IMR-90 (cell line): Measurements from ENCODE around the gene BCAP31. TPM values are rescaled to one million over a fixed set of nuclear protein-coding genes. Genes with fewer than 3 reads are reported as not detected.

Experiments
- ATAC-seq: fragments of 200-7000 bp; cut with Tn5 transposase; 2 replicates; pipeline ENCODE4 v1.9.1; 2020; ENCODE audit warnings: low read depth, mild to moderate bottlenecking, moderate library complexity
- BruUV-seq: library from RNA; stranded (reverse); fragments of 400-500 nt; replicated peaks from 2 replicates; lab custom pipeline; 2021; lab: Mats Ljungman, UMichigan
- CTCF ChIA-PET: fragments of 300-600 bp; formaldehyde crosslinking; extraction: SDS; loops from one replicate; lab custom pipeline; 2021; ENCODE audit warnings: antibody characterized with exemption; lab: Yijun Ruan, JAX
- POLR2A ChIA-PET: fragments of 300-600 bp; sonication (Branson Sonifier 250); formaldehyde crosslinking; loops from one replicate; lab custom pipeline; 2022; ENCODE audit warnings: antibody characterized with exemption; ENCODE audit not compliant: unreplicated experiment; lab: Charles Lee
- DNase-seq: peaks from one replicate; pipeline ENCODE4 v3.0.0; 2013
- H2AFZ ChIP-seq: replicated peaks from 2 replicates; pipeline ENCODE3; 2013; ENCODE audit warnings: low read length, mild to moderate bottlenecking; ENCODE audit not compliant: poor library complexity
- H2AK5ac ChIP-seq: 2 replicates; pipeline ENCODE4 v1.6.1; 2013; ENCODE audit warnings: low read depth, low read length, inconsistent platforms
- H2AK9ac ChIP-seq: replicated peaks from 2 replicates; pipeline ENCODE3; 2013; ENCODE audit warnings: mild to moderate bottlenecking, low read depth, low read length, moderate library complexity; ENCODE audit not compliant: poor library complexity
- H2BK120ac ChIP-seq: 2 replicates; pipeline ENCODE4 v1.6.1; 2013; ENCODE audit warnings: low read depth, low read length, inconsistent platforms
- H2BK15ac ChIP-seq: 3 replicates; pipeline ENCODE4 v1.6.1; 2013; ENCODE audit warnings: low read depth, low read length, inconsistent platforms
- H2BK20ac ChIP-seq: 2 replicates; pipeline ENCODE4 v1.6.1; 2013; ENCODE audit warnings: low read depth, mild to moderate bottlenecking, inconsistent platforms, low read length, moderate library complexity
- H2BK5ac ChIP-seq: 2 replicates; pipeline ENCODE4 v1.6.1; 2013; ENCODE audit warnings: mild to moderate bottlenecking, low read depth, low read length, inconsistent platforms; ENCODE audit not compliant: poor library complexity, severe bottlenecking
- H3K14ac ChIP-seq: replicated peaks from 2 replicates; pipeline ENCODE4 v1.6.1; 2013; ENCODE audit warnings: low read depth, low read length, inconsistent platforms
- H3K18ac ChIP-seq: 2 replicates; pipeline ENCODE4 v1.6.1; 2013; ENCODE audit warnings: low read depth, low read length, control low read depth
- H3K23ac ChIP-seq: 2 replicates; pipeline ENCODE4 v1.6.1; 2013; ENCODE audit warnings: low read depth, low read length, inconsistent platforms
- H3K27ac ChIP-seq: 2 replicates; pipeline ENCODE4 v1.5.1; 2013; ENCODE audit warnings: mild to moderate bottlenecking, control low read depth, low read length; ENCODE audit not compliant: insufficient read depth
- H3K27me3 ChIP-seq: 2 replicates; pipeline ENCODE4 v1.6.1; 2013; ENCODE audit warnings: low read length; ENCODE audit not compliant: control insufficient read depth, insufficient read depth
- H3K36me3 ChIP-seq: 2 replicates; pipeline ENCODE4 v1.6.1; 2013; ENCODE audit warnings: low read length, mixed read lengths; ENCODE audit not compliant: control insufficient read depth, insufficient read depth
- H3K4ac ChIP-seq: 2 replicates; pipeline ENCODE4 v1.6.1; 2013; ENCODE audit warnings: low read depth, low read length, inconsistent platforms
- H3K4me1 ChIP-seq: 2 replicates; pipeline ENCODE4 v1.6.1; 2013; ENCODE audit warnings: low read length, mixed read lengths; ENCODE audit not compliant: control insufficient read depth, insufficient read depth
- H3K4me2 ChIP-seq: 2 replicates; pipeline ENCODE4 v1.6.1; 2013; ENCODE audit warnings: low read depth, mild to moderate bottlenecking, control low read depth, low read length, moderate library complexity
- H3K4me3 ChIP-seq: 2 replicates; pipeline ENCODE4 v1.5.1; 2013; ENCODE audit warnings: low read depth, mild to moderate bottlenecking, control low read depth, low read length, moderate library complexity; ENCODE audit not compliant: insufficient read depth
- H3K56ac ChIP-seq: 2 replicates; pipeline ENCODE4 v1.6.1; 2013; ENCODE audit warnings: low read length, inconsistent platforms; ENCODE audit not compliant: insufficient read depth; ENCODE audit errors: extremely low read depth
- H3K79me1 ChIP-seq, 2 experiments: 2 replicates each; pipeline ENCODE4 v1.6.1; 2013; ENCODE audit warnings: low read length in 2 of 2, inconsistent platforms in 1 of 2, low read depth in 1 of 2
- H3K9ac ChIP-seq: 2 replicates; pipeline ENCODE4 v1.6.1; 2013; ENCODE audit warnings: low read depth, low read length, control low read depth
- H3K9me1 ChIP-seq: 2 replicates; pipeline ENCODE4 v1.6.1; 2013; ENCODE audit warnings: low read length, inconsistent platforms; ENCODE audit not compliant: insufficient read depth
- H3K9me3 ChIP-seq: 2 replicates; pipeline ENCODE4 v1.6.1; 2013; ENCODE audit warnings: low read length; ENCODE audit not compliant: control insufficient read depth, insufficient read depth
- H4K20me1 ChIP-seq: 2 replicates; pipeline ENCODE4 v1.6.1; 2013; ENCODE audit warnings: low read length, inconsistent platforms; ENCODE audit not compliant: insufficient read depth
- H4K5ac ChIP-seq: 2 replicates; pipeline ENCODE4 v1.6.1; 2013; ENCODE audit warnings: mild to moderate bottlenecking, low read depth, low read length, control low read depth
- H4K8ac ChIP-seq, 2 experiments: 2 replicates each; pipeline ENCODE4 v1.6.1; 2013; ENCODE audit warnings: low read depth in 2 of 2, low read length in 2 of 2, control low read depth in 1 of 2, inconsistent platforms in 1 of 2
- H4K91ac ChIP-seq: 2 replicates; pipeline ENCODE4 v1.6.1; 2013; ENCODE audit warnings: low read depth, low read length, inconsistent platforms; ENCODE audit not compliant: insufficient read depth
- BHLHE40 ChIP-seq: fragments of 150-350 bp; IDR thresholded peaks from 2 replicates; pipeline ENCODE4 v1.6.1; 2016; ENCODE audit warnings: mild to moderate bottlenecking, low read depth, low read length
- CHD1 ChIP-seq: IDR thresholded peaks from 2 replicates; pipeline ENCODE4 v1.6.1; 2012; ENCODE audit warnings: low read depth, low read length, improper control_type of control experiment
- MAFK ChIP-seq: IDR thresholded peaks from 2 replicates; pipeline ENCODE4 v1.6.1; 2012; ENCODE audit warnings: low read depth, low read length, improper control_type of control experiment
- MAZ ChIP-seq: IDR thresholded peaks from 2 replicates; pipeline ENCODE4 v1.6.1; 2012; ENCODE audit warnings: low read depth, mild to moderate bottlenecking, low read length, improper control_type of control experiment, moderate library complexity, borderline replicate concordance
- NFE2L2 ChIP-seq: fragments of 150-350 bp; IDR thresholded peaks from 2 replicates; pipeline ENCODE4 v1.6.1; 2016; ENCODE audit warnings: low read depth, mild to moderate bottlenecking, low read length
- RAD21 ChIP-seq: IDR thresholded peaks from 2 replicates; pipeline ENCODE4 v1.6.1; 2012; ENCODE audit warnings: low read length, improper control_type of control experiment
- USF2 ChIP-seq: fragments of 150-350 bp; IDR thresholded peaks from 2 replicates; pipeline ENCODE4 v1.6.1; 2017; ENCODE audit warnings: mild to moderate bottlenecking, antibody characterized with exemption, low read length, low read depth
- WGBS, 2 experiments: methylation state at CpG; one replicate each; pipeline versions ENCODE4 v1.1.5 to v1.1.7; 2013; ENCODE audit warnings: missing lambda C conversion rate in 2 of 2; ENCODE audit not compliant: insufficient read length in 1 of 2; ENCODE audit errors: extremely low coverage in 2 of 2; 5-methylcytosine and 5-hydroxymethylcytosine counted together
- dilution Hi-C: fragments of 300-500 bp; cut with HindIII; formaldehyde crosslinking; loops from one replicate; pipeline ENCODE4 v1.14.3; 2018; ENCODE audit warnings: low sequenced_read_pairs; ENCODE audit not compliant: unreplicated experiment
- in situ Hi-C: fragments of 300-500 bp; cut with MboI; formaldehyde crosslinking; loops from 3 replicates; pipeline ENCODE4 v1.14.3; 2019; ENCODE audit warnings: low sequenced_read_pairs, inconsistent platforms, mixed read lengths
- intact Hi-C: fragments of 100-400 bp; cut with micrococcal nuclease; formaldehyde crosslinking; loops from 2 replicates; pipeline ENCODE4 v1.10.0; 2022
- polyA plus RNA-seq, 3 experiments: library from polyadenylated mRNA; depleted of rRNA; stranded (reverse); fragments of >200 nt; gene quantifications; 2 replicates each; pipeline ENCODE4 v1.2.3, GENCODE V29; 2012; ENCODE audit warnings: low replicate concordance in 1 of 3
- total RNA-seq: library from RNA; depleted of rRNA; stranded (reverse); fragments of >200 nt; gene quantifications from 2 replicates; pipeline ENCODE4 v1.2.3, GENCODE V29; 2012

Gene BCAP31
- total and polyA plus RNA-seq, 2 of the 4 experiments (the other 2 are of a cell fraction): 125 to 244 TPM

- ChIA-PET CTCF (no interaction called here), POLR2A (no interaction called here)
- no peak overlapping the region for H3K4me2 ChIP-seq
- no peak overlapping the region for H3K18ac ChIP-seq
- H4K8ac ChIP-seq: no peak overlapping the region
- no peak overlapping the region for H3K27ac ChIP-seq
- no peak overlapping the region for H2BK5ac ChIP-seq
- no peak overlapping the region for H3K14ac ChIP-seq
- no peaks in the 10 kb centered on the region for H3K27me3 ChIP-seq
- no peak overlapping the region for H3K23ac ChIP-seq
- no peak overlapping the region for H3K4ac ChIP-seq
- no peaks in the 10 kb centered on the region for H4K20me1 ChIP-seq
- DNase-seq (peak; percentile 13), ATAC-seq (peak; percentile 46)
- no peak overlapping the region for H2AK5ac ChIP-seq
- H2AK9ac ChIP-seq: no peak overlapping the region
- no peak overlapping the region for H3K56ac ChIP-seq
- BruUV-seq: no TSS peak
- H3K9me1 ChIP-seq: no peaks in the 10 kb centered on the region
- H2BK20ac ChIP-seq: no peak overlapping the region
- no peak overlapping the region for H4K5ac ChIP-seq
- H3K9me3 ChIP-seq: no peaks in the 10 kb centered on the region
- H3K4me3 ChIP-seq: no peak overlapping the region
- TF ChIP-seq MAZ: no peak
- no peak for TF ChIP-seq CHD1
- TF ChIP-seq BHLHE40: no peak
- TF ChIP-seq USF2: no peak
- no peak for TF ChIP-seq NFE2L2
- no peak for TF ChIP-seq RAD21
- no peak for TF ChIP-seq MAFK
- no peaks in the 10 kb centered on the region; the same call in 1 of the 2 replicates for H3K4me1 ChIP-seq
- H3K9ac ChIP-seq: no peak overlapping the region
- in situ Hi-C loops: no loop called here
- intact Hi-C loops: no loop called here
- H2AFZ ChIP-seq: no peak overlapping the region
- 0 out of 4 replicates have a peak, but pooled peaks cover 0 to under 1% of the 10 kb centered on the region in 2 experiments for H3K79me1 ChIP-seq
- dilution Hi-C loops: no loop called here
- peaks cover 43% of the 10 kb centered on the region for H3K36me3 ChIP-seq
- no CpG with 5 or more reads among the region's 3 CpGs for WGBS, 2 experiments
- no peak overlapping the region for H2BK120ac ChIP-seq
- no peak overlapping the region for H4K91ac ChIP-seq
- H2BK15ac ChIP-seq: no peak overlapping the region
Measured at GRCh38 chrX:153714256-153714655, 9.9 kb downstream of the BCAP31 start.
